ENCODE data around the gene CDK2.
"Not testable (repeated sequence)": the region's sequence is repeated elsewhere in the genome, so short reads cannot be mapped to it uniquely, and the experiment has no call there.

The CDK2 gene

DNA sequence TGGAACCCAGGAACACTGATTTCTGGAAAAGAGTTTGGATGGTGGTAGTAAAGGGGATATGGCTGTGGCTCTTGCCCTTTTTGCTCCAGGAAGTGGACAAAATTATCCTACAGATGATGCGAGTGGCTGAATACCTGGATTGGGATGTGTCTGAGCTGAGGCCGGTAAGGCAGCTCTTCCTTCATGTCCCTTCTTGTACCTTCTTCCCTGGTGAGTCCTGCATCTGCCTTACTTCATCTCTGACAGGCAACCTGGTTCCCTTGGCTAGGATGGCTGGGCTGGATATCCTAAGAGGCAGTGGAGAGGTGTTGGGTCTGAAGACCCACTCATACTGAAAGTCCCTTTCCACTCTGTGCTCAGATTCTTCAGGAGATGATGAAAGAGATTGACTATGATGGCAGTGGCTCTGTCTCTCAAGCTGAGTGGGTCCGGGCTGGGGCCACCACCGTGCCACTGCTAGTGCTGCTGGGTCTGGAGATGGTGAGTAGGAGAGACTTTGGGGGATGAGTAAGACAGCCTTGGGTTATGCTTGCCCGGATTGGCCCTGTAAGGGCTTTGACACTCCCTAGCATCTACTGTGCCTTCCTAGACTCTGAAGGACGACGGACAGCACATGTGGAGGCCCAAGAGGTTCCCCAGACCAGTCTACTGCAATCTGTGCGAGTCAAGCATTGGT, 27.7 kb upstream of the CDK2 start:
- no peak for DNase-seq (ENCODE audit: low spot score)

DNA sequence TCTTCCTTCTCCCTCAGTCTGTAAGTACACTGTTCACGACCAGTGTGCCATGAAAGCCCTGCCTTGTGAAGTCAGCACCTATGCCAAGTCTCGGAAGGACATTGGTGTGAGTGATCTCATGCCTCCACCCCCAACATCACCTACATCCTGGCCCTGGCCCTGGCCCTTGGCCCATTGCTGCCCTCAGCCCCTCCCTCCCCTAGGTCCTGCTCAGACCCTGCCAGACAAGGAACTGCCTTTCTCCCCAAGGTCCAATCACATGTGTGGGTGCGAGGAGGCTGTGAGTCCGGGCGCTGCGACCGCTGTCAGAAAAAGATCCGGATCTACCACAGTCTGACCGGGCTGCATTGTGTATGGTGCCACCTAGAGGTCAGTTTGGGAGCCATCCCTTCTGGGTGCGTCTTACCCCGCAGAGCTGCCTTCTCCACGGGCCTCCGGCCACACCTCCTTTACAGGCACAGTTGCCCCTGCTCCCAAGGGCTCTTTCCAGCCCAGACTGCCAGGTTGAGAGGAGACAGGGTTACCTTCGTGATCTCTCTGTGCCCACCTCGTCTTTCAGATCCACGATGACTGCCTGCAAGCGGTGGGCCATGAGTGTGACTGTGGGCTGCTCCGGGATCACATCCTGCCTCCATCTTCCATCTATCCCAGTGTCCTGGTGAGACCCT, 26.4 kb upstream of the CDK2 start:
- peak; percentile 85 for DNase-seq (ENCODE audit: low spot score)

DNA sequence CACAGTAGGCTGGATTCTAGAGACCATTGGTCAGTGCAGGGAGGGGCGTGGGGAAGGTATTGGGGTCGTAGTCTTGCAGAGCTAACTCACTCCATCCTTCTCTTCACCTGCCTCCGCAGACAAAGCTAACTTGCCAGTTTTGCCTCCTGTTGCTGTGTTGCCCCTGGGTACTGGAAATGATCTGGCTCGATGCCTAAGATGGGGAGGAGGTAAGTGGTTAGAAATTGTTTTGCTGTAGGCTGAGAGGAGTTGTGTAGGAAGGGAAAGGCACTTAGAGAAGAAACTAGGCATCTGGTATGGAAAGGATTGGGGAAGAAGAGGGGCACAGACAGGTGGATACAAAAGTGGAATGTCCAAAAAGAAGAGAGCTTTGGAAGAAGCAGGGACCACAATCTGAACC, 24.6 kb upstream of the CDK2 start:
- DNase-seq (ENCODE audit: low spot score): no peak

GRCh38 chr12:55942577-55943136, 24.0 kb upstream of the CDK2 start:
- DNase-seq (ENCODE audit: low spot score): no peak

DNA sequence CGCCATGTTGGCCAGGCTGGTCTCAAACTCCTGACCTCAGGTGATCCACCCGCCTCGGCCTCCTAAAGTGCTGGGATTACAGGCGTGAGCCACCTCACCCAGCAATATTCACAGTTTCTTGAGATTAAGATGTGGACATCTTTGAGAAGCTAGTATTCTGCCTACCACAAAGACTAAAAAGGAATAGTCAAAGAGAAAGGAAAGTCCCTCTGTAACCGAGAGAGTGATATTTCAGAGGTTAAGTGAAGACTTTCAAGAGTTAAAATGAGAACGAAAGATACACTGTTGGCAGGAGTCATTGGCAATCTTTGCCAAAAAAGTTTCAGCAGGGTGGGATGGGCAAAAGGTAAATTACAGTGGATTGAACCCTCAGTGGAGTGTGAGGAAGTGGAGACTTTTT, 20.1 kb upstream of the CDK2 start:
- DNase-seq (ENCODE audit: low spot score): no peak

DNA sequence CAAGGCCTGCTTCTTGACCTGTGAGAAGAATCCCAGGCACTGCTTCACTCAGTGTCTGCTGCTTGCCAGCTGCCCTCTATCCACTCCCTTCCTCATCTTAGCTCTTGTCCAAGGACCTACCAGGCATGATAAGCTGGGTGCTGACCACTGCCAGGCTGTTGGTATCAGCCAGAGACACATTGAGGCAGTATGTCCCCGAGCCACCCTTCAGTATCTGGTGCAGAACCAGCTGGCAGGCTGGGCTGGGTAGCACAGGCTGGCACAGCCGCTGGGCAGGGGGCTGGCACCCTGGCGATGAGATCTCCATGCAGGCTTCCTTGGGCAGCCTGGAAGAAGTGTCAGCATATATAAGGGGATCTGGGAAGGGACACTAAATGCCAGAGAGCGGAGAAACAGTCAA, 11.3 kb upstream of the CDK2 start:
- no peak for DNase-seq (ENCODE audit: low spot score)

DNA sequence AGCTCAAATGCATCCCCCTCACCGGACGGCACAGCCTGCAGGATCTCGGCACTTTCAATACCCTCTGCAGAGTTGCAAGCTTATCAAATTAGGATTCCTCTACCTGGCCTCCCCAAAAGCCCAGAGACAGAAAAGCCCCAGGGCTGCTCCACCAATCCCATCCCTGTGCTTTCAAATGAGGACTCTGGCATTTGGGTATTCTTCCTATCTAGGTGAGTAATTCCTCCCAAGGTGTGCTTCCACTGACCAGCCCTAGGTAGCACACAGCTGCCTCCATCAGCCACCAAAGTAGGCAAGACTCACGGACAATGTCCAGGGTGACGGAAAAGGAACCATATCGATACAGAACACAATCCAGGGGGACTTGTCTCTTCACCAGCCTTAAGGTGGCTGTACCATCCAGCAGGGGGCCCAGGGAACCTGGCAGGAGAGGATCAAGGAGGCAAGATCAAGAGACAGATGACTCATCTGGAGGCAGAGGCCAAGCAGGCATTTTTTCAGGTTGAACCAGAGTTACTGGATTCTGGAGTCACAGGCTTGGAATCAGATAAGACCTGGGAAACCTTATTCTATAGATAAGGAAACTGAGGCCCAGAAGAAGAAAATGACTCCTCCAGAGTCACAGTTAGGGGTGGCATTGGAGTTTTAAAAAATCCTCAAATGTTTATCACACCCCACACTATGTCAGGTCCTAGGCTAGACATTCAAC, 10.7 kb upstream of the CDK2 start:
- peak; percentile 70 for DNase-seq (ENCODE audit: low spot score)

- DNase-seq (ENCODE audit: low spot score): no peak
Measured at GRCh38 chr12:55957106-55957859, 9.3 kb upstream of the CDK2 start.

GRCh38 chr12:55963760-55964159, 2.9 kb upstream of the CDK2 start:
- no peak for DNase-seq (ENCODE audit: low spot score)

GRCh38 chr12:55965240-55965639, 1.4 kb upstream of the CDK2 start:
- DNase-seq (ENCODE audit: low spot score): no peak

DNA sequence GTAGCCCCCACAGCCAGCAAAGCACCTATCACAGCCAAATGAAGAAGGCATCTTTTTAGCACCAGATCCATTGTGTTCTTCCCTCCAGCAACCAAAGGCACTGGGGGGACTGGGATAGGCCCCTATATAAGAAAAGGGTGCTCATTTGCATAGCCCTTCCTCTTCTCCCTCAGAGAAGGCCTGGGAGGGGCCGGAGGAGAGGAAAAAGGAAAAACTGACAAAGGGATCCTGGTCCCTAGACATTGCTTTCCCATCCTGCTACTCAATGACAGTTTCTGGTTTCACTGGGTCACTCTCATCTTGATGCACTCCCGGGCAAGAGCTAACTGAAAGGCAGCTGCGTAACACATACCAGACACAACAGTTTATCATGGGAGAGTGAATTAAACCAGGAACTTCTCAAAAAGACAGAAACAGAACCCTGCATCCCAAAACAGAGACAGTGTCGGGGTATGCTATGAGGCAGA, 656 bp upstream of the CDK2 start, which contains the start of gene PMEL:
TSS of gene PMEL (minus strand) at position 102 of the 467 bp plus-strand sequence. CDS start at position 71, 31 bp downstream.
- no peak for DNase-seq (ENCODE audit: low spot score)

DNA sequence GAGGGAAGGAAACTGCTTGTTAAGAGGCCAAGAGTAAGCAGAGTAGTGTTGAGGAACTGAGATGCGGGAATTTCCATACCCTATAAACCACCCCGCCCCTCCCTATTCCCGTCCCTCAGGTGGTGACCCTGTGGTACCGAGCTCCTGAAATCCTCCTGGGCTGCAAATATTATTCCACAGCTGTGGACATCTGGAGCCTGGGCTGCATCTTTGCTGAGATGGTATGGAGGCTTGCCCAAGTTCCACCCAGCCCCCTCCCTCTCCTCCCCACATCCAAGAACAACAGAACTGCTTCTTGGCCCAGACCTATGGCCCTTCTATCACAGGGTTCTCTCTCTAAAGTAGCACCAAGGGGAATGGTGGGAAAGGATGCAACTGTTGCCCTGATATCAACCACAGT, 2.7 kb downstream of the CDK2 start:
- DNase-seq (ENCODE audit: low spot score): no peak

GRCh38 chr12:55970775-55971174, 4.1 kb downstream of the CDK2 start:
- DNase-seq (ENCODE audit: low spot score): no peak

GRCh38 chr12:55972042-55972441, 5.4 kb downstream of the CDK2 start:
- DNase-seq (ENCODE audit: low spot score): peak; percentile 57

DNA sequence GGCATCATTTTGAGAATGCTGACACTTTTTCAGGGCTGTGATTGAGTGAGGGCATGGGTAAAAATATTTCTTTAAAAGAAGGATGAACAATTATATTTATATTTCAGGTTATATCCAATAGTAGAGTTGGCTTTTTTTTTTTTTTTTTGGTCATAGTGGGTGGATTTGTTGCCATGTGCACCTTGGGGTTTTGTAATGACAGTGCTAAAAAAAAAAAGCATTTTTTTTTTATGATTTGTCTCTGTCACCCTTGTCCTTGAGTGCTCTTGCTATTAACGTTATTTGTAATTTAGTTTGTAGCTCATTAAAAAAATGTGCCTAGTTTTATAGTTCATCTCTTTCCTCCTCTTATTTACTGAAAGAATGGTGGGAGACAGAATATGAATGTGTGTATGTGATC, 5.8 kb downstream of the CDK2 start:
- no peak for DNase-seq (ENCODE audit: low spot score)

DNA sequence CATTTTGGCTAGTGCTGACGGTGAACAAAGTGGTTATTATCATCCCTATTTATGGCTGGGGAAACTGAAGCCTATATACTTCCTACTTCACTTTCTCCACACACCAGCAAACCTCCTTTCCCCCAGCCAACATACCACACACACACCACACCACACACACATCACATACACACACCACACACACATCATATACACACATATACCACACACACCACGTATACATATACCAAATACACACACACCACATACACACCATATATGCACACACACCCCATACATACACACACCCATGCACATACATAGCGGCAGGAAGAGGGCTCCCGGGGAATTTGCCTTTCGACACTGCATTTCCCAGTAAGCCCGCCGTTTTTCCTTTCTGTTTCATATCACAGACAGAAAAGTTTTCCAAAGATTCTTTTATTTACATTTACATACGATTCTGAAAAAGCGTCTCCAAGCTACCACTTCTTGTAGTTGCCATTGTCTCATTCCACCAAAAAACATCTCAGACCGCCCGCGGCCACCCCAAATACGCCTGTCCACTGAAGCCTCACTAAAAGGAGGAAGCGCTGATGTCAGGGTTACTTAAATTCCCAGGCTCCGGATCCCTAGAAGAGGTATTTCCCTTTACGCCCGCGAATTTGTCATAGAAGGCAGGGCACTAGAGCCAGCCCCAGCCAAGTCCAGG, 6.4 kb downstream of the CDK2 start:
- DNase-seq (ENCODE audit: low spot score): peak; percentile 55

- DNase-seq (ENCODE audit: low spot score): peak; percentile 100
Measured at GRCh38 chr12:55973599-55974307, 7.1 kb downstream of the CDK2 start, which contains the start of gene RAB5B. Gene RAB5B (plus strand): TSS chr12:55974078. CDS start chr12:55986961, 12,883 bp downstream.

DNA sequence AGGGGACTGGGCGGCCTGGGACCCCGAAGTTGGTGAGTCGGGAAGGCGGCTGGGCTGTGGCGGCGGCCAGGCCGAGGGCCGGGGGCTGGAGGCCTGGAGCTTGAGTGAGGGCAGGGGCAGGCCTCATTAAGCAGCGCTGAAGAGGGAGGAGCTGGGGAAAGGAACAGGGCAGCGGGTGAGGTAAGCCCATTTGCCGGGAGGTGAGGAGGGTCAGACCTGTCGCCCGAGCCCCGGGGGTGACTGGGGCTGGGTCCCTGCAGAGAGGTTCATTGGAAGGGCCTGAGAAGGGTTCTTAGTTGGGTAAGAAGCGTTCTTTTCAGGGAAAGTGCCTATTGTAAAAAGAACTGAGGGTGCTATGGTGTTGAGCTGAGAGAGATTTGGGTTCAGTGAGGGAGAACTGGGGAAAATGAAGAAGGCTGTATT, 7.7 kb downstream of the CDK2 start:
- peak; percentile 61 for DNase-seq (ENCODE audit: low spot score)

- no peak for DNase-seq (ENCODE audit: low spot score)
Measured at GRCh38 chr12:55978393-55978792, 11.8 kb downstream of the CDK2 start.

GRCh38 chr12:55979069-55979468, 12.4 kb downstream of the CDK2 start:
- no peak for DNase-seq (ENCODE audit: low spot score)

DNA sequence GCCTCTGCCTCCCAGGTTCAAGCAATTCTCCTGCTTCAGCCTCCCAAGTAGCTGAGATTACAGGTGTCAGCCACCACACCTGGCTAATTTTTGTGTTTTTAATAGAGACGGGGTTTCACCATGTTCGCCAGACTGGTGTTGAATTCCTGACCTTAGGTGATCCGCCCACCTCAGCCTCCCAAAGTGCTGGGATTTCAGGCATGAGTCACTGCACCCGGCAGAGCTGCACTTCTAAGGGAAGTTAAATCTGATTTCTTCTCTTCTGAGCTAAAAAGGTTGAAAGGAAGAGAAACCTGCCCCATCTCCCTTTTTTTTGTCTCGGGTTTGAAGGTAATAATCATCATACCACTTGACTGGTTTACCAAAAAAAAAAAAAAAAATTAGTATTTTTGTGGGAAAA, 15.3 kb downstream of the CDK2 start:
- DNase-seq (ENCODE audit: low spot score): not testable (repeated sequence)

Data from RKO (cell line).